KOPT-K1 (cell line): ENCODE measurements around the gene ZFY.
"Not testable (repeated sequence)": the region's sequence is repeated elsewhere in the genome, so short reads cannot be mapped to it uniquely, and the experiment has no call there.

ENCODE experiments used
- H3K27ac ChIP-seq: fragments of 200-600 bp; sonication (generic); 2 replicates; pipeline ENCODE4 v1.5.1; 2016; ENCODE audit warnings: antibody characterized with exemption, mild to moderate bottlenecking, low read depth, low read length; ENCODE audit not compliant: poor library complexity, severe bottlenecking
- H3K36me3 ChIP-seq: fragments of 200-600 bp; sonication (generic); 2 replicates; pipeline ENCODE4 v1.5.1; 2017; ENCODE audit warnings: antibody characterized with exemption, mild to moderate bottlenecking, low read length, moderate library complexity; ENCODE audit not compliant: insufficient read depth
- H3K9me3 ChIP-seq: fragments of 200-600 bp; sonication (generic); 2 replicates; pipeline ENCODE4 v1.5.1; 2017; ENCODE audit warnings: antibody characterized with exemption, low read length, mild to moderate bottlenecking; ENCODE audit not compliant: insufficient read depth, poor library complexity, severe bottlenecking

Gene ZFY

DNA sequence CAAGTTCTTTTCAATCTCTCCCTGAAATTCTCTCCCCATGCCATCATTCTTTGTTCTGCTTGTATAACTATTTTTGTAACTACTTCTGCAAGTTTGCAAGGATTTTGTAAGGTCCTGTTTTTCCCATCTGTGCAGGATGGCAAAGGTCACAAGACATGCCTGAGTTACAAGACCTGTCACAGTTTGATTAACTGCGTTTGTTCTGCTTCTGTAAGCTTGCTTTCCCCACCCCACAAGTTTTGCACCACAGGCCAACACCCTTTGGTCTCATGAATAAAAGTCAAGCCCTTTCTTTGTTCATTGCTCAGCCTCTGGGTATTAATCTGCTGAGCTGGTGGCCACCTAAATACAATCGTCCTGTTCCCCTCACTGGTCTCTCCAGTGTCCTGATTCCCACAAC is 70.8 kb downstream of the ZFY start:
- not testable (repeated sequence) for H3K9me3 ChIP-seq, H3K27ac ChIP-seq, H3K36me3 ChIP-seq

DNA sequence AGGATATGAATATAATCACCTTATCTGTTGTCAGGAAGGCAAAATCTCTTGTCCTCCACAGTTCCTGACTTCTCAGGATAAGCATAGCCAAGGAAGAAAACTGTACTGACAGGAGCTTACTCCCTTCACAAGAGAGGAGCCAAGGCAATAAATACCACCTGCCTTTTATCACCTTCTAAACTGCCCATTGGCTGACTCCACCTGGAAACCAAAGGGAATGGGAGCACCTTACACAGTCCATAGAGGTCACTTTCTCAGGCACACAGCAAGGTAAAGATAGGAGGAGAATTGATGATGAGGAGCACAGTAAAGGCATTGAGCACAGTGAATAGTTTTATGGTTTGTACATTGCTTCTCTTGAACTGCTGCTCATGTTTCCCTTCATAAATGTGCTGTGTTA is 72.8 kb downstream of the ZFY start:
- H3K27ac ChIP-seq, result no peak overlapping the region
- H3K36me3 ChIP-seq, result no peaks in the 10 kb centered on the region
- no peaks in the 10 kb centered on the region for H3K9me3 ChIP-seq

DNA sequence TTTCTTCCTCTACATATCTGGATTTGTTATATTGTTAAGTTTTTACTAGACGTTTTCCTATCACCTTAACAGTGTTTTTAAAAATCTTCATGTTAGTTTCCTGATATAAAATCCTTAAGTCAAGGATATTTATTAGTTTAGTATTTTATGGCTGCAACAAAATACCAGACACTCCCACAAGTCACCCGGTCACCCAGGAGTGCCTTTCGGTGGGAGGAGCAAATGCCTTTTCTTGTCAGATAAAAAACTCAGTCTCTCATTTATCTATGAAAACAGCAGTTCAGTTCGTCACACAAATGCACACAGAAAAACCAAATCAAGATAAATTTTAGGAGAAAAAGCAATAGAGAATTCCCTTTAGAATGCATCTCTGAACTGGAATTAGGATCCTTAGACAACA is 77.0 kb downstream of the ZFY start:
- Histone ChIP-seq H3K36me3 (no peaks in the 10 kb centered on the region), H3K9me3 (no peaks in the 10 kb centered on the region), H3K27ac (no peak overlapping the region)

DNA sequence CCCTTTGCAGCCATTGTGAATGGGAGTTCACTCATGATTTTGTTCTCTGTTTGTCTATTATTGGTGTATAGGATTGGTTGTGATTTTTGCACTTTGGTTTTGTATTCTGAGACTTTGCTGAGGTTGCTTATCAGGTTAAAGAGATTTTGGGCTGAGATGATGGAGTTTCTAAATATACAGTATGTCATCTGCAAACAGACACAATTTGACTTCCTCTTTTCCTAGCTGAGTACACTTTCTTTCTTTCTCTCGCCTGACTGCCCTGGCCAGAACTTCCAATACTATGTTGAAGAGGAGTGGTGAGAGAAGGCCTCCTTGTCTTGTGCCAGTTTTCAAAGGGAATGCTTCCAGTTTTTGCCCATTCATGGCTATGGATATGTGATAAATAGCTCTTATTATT is 81.4 kb downstream of the ZFY start:
- no peaks in the 10 kb centered on the region for H3K9me3 ChIP-seq
- H3K27ac ChIP-seq, result no peak overlapping the region
- no peaks in the 10 kb centered on the region for H3K36me3 ChIP-seq

DNA sequence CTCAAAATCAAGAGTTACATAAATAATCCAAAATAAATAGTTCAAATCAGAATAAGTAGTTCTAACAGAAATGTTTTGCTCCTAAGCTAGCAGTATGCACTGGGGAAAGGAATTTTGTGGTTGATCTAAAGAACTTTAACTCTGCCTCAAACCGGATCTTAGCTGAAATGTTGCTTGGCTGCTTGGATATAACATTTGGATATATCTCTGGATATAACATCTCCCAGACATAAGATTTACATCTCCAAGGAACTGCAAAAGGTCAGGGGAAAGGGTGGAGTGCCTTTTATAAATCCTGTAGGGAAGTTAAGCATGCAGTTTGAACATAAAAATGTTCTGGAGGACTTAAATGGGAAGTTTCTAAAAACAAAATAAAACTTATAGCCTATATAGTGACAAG is 83.4 kb downstream of the ZFY start:
- H3K36me3 ChIP-seq, result no peaks in the 10 kb centered on the region
- no peak overlapping the region for H3K27ac ChIP-seq
- H3K9me3 ChIP-seq, result no peaks in the 10 kb centered on the region

DNA sequence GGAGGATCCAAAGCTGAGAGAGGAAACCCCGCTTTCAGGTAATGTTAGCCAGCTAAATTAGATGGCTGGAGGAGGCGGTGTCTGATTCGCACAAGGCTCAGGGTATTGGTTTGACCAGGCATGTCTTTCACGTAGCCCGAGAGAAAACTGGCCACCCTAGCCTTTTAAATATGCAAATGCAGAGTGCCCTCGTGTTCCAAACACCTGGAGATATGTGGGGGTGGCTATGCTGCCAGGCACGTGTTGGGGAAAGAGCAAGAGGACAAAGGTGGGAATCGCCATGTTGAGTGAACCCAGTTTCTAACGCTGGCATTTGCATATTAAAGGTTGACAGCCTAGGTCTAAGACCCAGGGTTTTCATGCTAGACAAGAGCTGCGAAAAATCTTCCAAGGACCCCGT is 84.4 kb downstream of the ZFY start:
- Histone ChIP-seq H3K27ac (no peak overlapping the region), H3K9me3 (no peaks in the 10 kb centered on the region), H3K36me3 (no peaks in the 10 kb centered on the region)

DNA sequence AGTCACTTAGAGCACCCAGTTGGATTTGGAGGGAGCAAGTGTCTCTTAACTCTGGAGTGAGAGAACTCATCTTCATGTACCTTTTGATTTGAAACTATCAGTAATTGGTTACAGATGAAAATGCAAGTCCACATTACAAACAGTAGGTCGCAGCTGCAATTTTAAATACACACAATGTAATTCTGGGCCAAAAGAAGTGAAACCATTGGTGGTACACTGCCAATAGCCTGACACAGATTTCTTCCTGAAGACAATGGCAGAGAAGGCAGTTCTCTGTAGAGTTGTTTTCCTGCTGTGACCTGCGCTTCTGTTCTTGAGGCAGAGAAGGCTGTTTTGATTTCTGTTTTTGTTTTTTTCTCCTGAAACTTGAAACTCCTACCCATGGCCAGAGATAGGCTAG is 86.0 kb downstream of the ZFY start:
- Histone ChIP-seq H3K27ac (no peak overlapping the region), H3K36me3 (no peaks in the 10 kb centered on the region), H3K9me3 (no peaks in the 10 kb centered on the region)

DNA sequence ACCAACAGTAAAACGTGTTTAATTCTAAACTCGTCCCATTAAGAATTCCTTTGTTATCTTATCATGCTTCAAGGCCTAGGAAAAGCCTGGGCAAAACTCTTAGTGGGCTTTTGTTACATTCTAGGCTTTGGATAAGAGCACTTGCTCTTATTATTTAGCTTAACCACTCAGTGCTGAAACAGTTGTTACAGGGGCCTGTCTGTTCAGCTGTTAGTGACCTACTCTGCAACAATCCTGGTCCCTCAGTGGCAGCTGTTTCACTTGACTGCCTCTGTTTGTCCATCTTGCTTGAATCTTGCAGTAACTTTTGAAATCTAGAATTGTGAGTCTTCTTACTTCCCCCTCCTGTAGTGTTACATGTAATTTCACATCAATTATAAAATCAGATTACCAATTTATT is 88.4 kb downstream of the ZFY start:
- Histone ChIP-seq H3K36me3 (no peaks in the 10 kb centered on the region), H3K27ac (no peak overlapping the region), H3K9me3 (no peaks in the 10 kb centered on the region)

DNA sequence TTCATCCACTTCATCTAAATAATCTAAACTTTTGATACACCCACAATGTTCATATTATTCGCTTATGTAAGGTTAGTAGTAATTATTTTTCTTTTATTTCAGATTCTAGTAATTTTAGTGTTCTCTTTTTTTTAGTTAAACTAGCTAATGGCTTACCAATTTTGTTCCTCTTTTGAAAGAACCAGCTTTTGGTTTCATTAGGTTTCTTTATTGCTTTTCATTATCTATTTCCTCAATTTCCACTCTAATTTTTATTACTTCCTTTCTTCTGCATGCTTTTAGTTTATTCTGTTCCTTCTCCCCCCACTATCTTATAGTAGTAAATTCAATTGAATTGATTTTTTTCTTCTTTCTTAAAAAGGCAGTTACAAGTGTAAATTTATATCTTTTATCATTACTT is 90.2 kb downstream of the ZFY start:
- H3K27ac ChIP-seq, result no peak overlapping the region
- H3K36me3 ChIP-seq, result no peaks in the 10 kb centered on the region

More for the DNA sequence above, 90.2 kb downstream of the ZFY start:
- H3K9me3 ChIP-seq, result no peaks in the 10 kb centered on the region
